ENCODE results near the gene TCN2. TPM values are rescaled to one million over a fixed set of nuclear protein-coding genes. Genes with fewer than 3 reads are reported as not detected.

Gene TCN2
- total and polyA plus RNA-seq, 9 of the 15 experiments (the other 6 are each of a cell fraction or from before 2014, with no cell fraction given) = 0.88 to 5.4 (median 1.7) TPM

- TF ChIP-seq MIER1 (IDR thresholded peaks at IDR 0.05; ENCODE audit: low read depth) = no peak
- TF ChIP-seq KAT2B (IDR thresholded peaks at IDR 0.05; ENCODE audit: low read depth, low read length) = no peak
- no peak for TF ChIP-seq HSF4 (CRISPR knock-in tag; IDR thresholded peaks at IDR 0.05; ENCODE audit: borderline replicate concordance)
- TF ChIP-seq ZBTB43 (CRISPR knock-in tag; IDR thresholded peaks at IDR 0.05) = no peak
- TF ChIP-seq SFPQ (IDR thresholded peaks at IDR 0.05; ENCODE audit: low read depth, low read length) = no peak
- no peak for TF ChIP-seq PCBP1 (IDR thresholded peaks at IDR 0.05; ENCODE audit: low read depth, low read length, poor library complexity, severe bottlenecking)
- TF ChIP-seq ZBTB33 (CRISPR knock-in tag; IDR thresholded peaks at IDR 0.05) = no peak
- no peak for TF ChIP-seq ZNF586 (CRISPR knock-in tag; conservative IDR thresholded peaks at IDR 0.05)
- no peak for TF ChIP-seq GABPB1 (CRISPR knock-in tag; IDR thresholded peaks at IDR 0.05)
- TF ChIP-seq ZSCAN29 (IDR thresholded peaks at IDR 0.05) = no peak
- no peak for TF ChIP-seq PKNOX1 (IDR thresholded peaks at IDR 0.05)
- TF ChIP-seq KLF6 (CRISPR knock-in tag; IDR thresholded peaks at IDR 0.05; ENCODE audit: borderline replicate concordance) = no peak
- no peak for TF ChIP-seq RBM17 (IDR thresholded peaks at IDR 0.05; ENCODE audit: borderline replicate concordance, low read depth, low read length)
- no peak for TF ChIP-seq ZNF778 (CRISPR knock-in tag; IDR thresholded peaks at IDR 0.05)
- TF ChIP-seq SAP30 (IDR thresholded peaks at IDR 0.05; ENCODE audit: borderline replicate concordance, insufficient read depth, low read depth, low read length, poor library complexity, severe bottlenecking) = no peak
- peak; percentile 26; the same call in 1 of the 2 replicates for TF ChIP-seq SMAD4 (CRISPR knock-in tag; conservative IDR thresholded peaks at IDR 0.05)
- no peak for TF ChIP-seq HNRNPH1 (optimal IDR thresholded peaks at IDR 0.05; ENCODE audit: low read depth, low read length)
- no peak for TF ChIP-seq RB1 (IDR thresholded peaks at IDR 0.05; ENCODE audit: low read depth)
- TF ChIP-seq DDX20 (tag; IDR thresholded peaks at IDR 0.05; ENCODE audit: low read depth) = no peak
- TF ChIP-seq STAT5B (CRISPR knock-in tag; IDR thresholded peaks at IDR 0.05) = no peak
- TF ChIP-seq ETS1 (conservative IDR thresholded peaks at IDR 0.05; ENCODE audit: control insufficient read depth, low read depth, low read length) = no peak
- TF ChIP-seq SMARCC2 (IDR thresholded peaks at IDR 0.05; ENCODE audit: low read depth) = no peak
Observed at GRCh38 chr22:30675436-30675835, 68.5 kb downstream of the TCN2 start (continued).

All from K562 (cell line).